Measurements from ENCODE around the gene ATXN2. TPM values are rescaled to one million over a fixed set of nuclear protein-coding genes. Genes with fewer than 3 reads are reported as not detected.

The ATXN2 gene
- total RNA-seq, 1 donor from 2014 or later = 57.3 TPM

GRCh38 chr12:111434680-111435338, 164.3 kb downstream of the ATXN2 start:
- peak; percentile 76 for ATAC-seq
- DNase-seq = peak; percentile 84
- intact Hi-C loops (cut with micrococcal nuclease) = no loop called here

- intact Hi-C loops (cut with micrococcal nuclease) = no loop called here
- ATAC-seq (no peak), DNase-seq (no peak)
Measured at GRCh38 chr12:111434049-111434448, 165.1 kb downstream of the ATXN2 start.

GRCh38 chr12:111431772-111432171, 167.3 kb downstream of the ATXN2 start:
- DNase-seq (no peak), ATAC-seq (no peak)
- intact Hi-C loops (cut with micrococcal nuclease) = no loop called here

GRCh38 chr12:111430433-111431353, 168.4 kb downstream of the ATXN2 start:
- intact Hi-C loops (cut with micrococcal nuclease) = no loop called here
- peak; percentile 38 for DNase-seq
- no peak for ATAC-seq

GRCh38 chr12:111429828-111430432, 169.2 kb downstream of the ATXN2 start:
- ATAC-seq = no peak
- peak; percentile 30 for DNase-seq
- intact Hi-C loops (cut with micrococcal nuclease) = no loop called here

GRCh38 chr12:111428728-111429175, 170.4 kb downstream of the ATXN2 start:
- intact Hi-C loops (cut with micrococcal nuclease) = no loop called here
- ATAC-seq (peak; percentile 25), DNase-seq (peak; percentile 78)

GRCh38 chr12:111428081-111428727, 170.9 kb downstream of the ATXN2 start:
- DNase-seq (no peak), ATAC-seq (no peak)
- intact Hi-C loops (cut with micrococcal nuclease) = no loop called here

- intact Hi-C loops (cut with micrococcal nuclease) = no loop called here
- DNase-seq = no peak
Measured at GRCh38 chr12:111427417-111428074, 171.6 kb downstream of the ATXN2 start.

GRCh38 chr12:111426344-111427185, 172.6 kb downstream of the ATXN2 start:
- no peak for ATAC-seq
- intact Hi-C loops (cut with micrococcal nuclease) = no loop called here
- no peak for DNase-seq

More at GRCh38 chr12:111427417-111428074, 171.6 kb downstream of the ATXN2 start:
- ATAC-seq = no peak

- intact Hi-C loops (cut with micrococcal nuclease) = no loop called here
- ATAC-seq = peak; percentile 77
- DNase-seq = peak; percentile 74
Measured at GRCh38 chr12:111425655-111426054, 173.5 kb downstream of the ATXN2 start.

- ATAC-seq = peak; percentile 41
- no peak for DNase-seq
- intact Hi-C loops (cut with micrococcal nuclease) = no loop called here
Measured at GRCh38 chr12:111424793-111425251, 174.3 kb downstream of the ATXN2 start.

- ATAC-seq = peak; percentile 48
- intact Hi-C loops (cut with micrococcal nuclease) = no loop called here
- DNase-seq = peak; percentile 71
Measured at GRCh38 chr12:111424189-111424792, 174.8 kb downstream of the ATXN2 start.

- ATAC-seq (no peak), DNase-seq (no peak)
- intact Hi-C loops (cut with micrococcal nuclease) = no loop called here
Measured at GRCh38 chr12:111420494-111420893, 178.6 kb downstream of the ATXN2 start.

GRCh38 chr12:111419784-111420183, 179.3 kb downstream of the ATXN2 start:
- intact Hi-C loops (cut with micrococcal nuclease) = no loop called here
- ATAC-seq (peak; percentile 74), DNase-seq (no peak)

- intact Hi-C loops (cut with micrococcal nuclease) = no loop called here
- DNase-seq (no peak), ATAC-seq (no peak)
Measured at GRCh38 chr12:111418594-111418880, 180.6 kb downstream of the ATXN2 start.

- ATAC-seq (no peak), DNase-seq (no peak)
- intact Hi-C loops (cut with micrococcal nuclease) = no loop called here
Measured at GRCh38 chr12:111417784-111418593, 181.1 kb downstream of the ATXN2 start.

GRCh38 chr12:111417290-111417689, 181.8 kb downstream of the ATXN2 start:
- DNase-seq (no peak), ATAC-seq (no peak)
- intact Hi-C loops (cut with micrococcal nuclease) = no loop called here
